IPS DF 4.7 (cell line): ENCODE measurements around the gene PCDHB8.
A peak's percentile ranks its signal among the peaks of the same experiment; 100 is the strongest.
"Not testable (repeated sequence)": the region's sequence is repeated elsewhere in the genome, so short reads cannot be mapped to it uniquely, and the experiment has no call there.

ENCODE experiments used
- DNase-seq: peaks from one replicate; pipeline ENCODE4 v3.0.0-alpha.2; 2013; ENCODE audit warnings: low spot score; ENCODE audit errors: extremely low read depth

Gene PCDHB8

GRCh38 chr5:141177577-141178191 lies at the start of gene PCDHB8:
Gene PCDHB8 (plus strand): TSS chr5:141177790. CDS start chr5:141178035, 245 bp downstream.
- not testable (repeated sequence) for DNase-seq

GRCh38 chr5:141135030-141135717 lies 42.4 kb upstream of the PCDHB8 start, which contains the start of gene PCDHB5:
Gene PCDHB5 (plus strand): TSS chr5:141135206. CDS start chr5:141135435, 229 bp downstream.
- peak; percentile 66 for DNase-seq

GRCh38 chr5:141135718-141136266 lies 41.8 kb upstream of the PCDHB8 start:
- DNase-seq: no peak

- not testable (repeated sequence) for DNase-seq
These were observed 40.2 kb upstream of the PCDHB8 start for GRCh38 chr5:141137346-141137745.

GRCh38 chr5:141149812-141150211 lies 27.8 kb upstream of the PCDHB8 start, which contains the start of gene PCDHB6:
Gene PCDHB6 (plus strand): TSS chr5:141150057. CDS start chr5:141150258, 201 bp downstream.
- DNase-seq: no peak

GRCh38 chr5:141150224-141150992 lies 27.2 kb upstream of the PCDHB8 start:
- DNase-seq: no peak

- DNase-seq: no peak
These were observed 26.6 kb upstream of the PCDHB8 start for GRCh38 chr5:141150993-141151325.

GRCh38 chr5:141151632-141152031 lies 26.0 kb upstream of the PCDHB8 start:
- DNase-seq: not testable (repeated sequence)

- DNase-seq: not testable (repeated sequence)
These were observed 25.5 kb upstream of the PCDHB8 start for GRCh38 chr5:141152096-141152495.

- DNase-seq: peak; percentile 25
These were observed 21.8 kb upstream of the PCDHB8 start for GRCh38 chr5:141155540-141156374.

- not testable (repeated sequence) for DNase-seq
These were observed 20.2 kb upstream of the PCDHB8 start for GRCh38 chr5:141157356-141157755.

GRCh38 chr5:141157901-141158300 lies 19.7 kb upstream of the PCDHB8 start:
- DNase-seq: not testable (repeated sequence)

GRCh38 chr5:141172381-141173204 lies 5.0 kb upstream of the PCDHB8 start, which contains the start of gene PCDHB7:
Gene PCDHB7 (plus strand): TSS chr5:141172644. CDS start chr5:141172836, 192 bp downstream.
- DNase-seq: no peak

GRCh38 chr5:141174291-141175104 lies 3.1 kb upstream of the PCDHB8 start:
- DNase-seq: not testable (repeated sequence)

GRCh38 chr5:141175933-141176332 lies 1.7 kb upstream of the PCDHB8 start:
- DNase-seq: no peak

- DNase-seq: not testable (repeated sequence)
These were observed 1.8 kb downstream of the PCDHB8 start for GRCh38 chr5:141179371-141179770.

GRCh38 chr5:141179876-141180275 lies 2.3 kb downstream of the PCDHB8 start:
- DNase-seq: not testable (repeated sequence)

GRCh38 chr5:141180313-141180712 lies 2.7 kb downstream of the PCDHB8 start:
- no peak for DNase-seq

GRCh38 chr5:141182248-141182647 lies 4.7 kb downstream of the PCDHB8 start, which contains the start of gene PCDHB16:
Gene PCDHB16 (plus strand): TSS chr5:141182387. CDS start chr5:141182560, 173 bp downstream.
- peak; percentile 58 for DNase-seq
